SU-DHL-6 (cell line): ENCODE data around the gene HEXD.
A peak's percentile ranks its signal among the peaks of the same experiment; 100 is the strongest.

ENCODE experiments used
- H2AFZ ChIP-seq: fragments of 200-600 bp; sonication (generic); 2 replicates; pipeline ENCODE4 v1.6.1; 2014; ENCODE audit warnings: low read depth, mild to moderate bottlenecking, moderate library complexity, mixed read lengths, antibody characterized with exemption, low read length; ENCODE audit not compliant: severe bottlenecking
- H3F3A ChIP-seq: fragments of 200-600 bp; shearing (Covaris generic); 2 replicates; pipeline ENCODE4 v1.6.0; 2016; ENCODE audit warnings: antibody characterized with exemption, mild to moderate bottlenecking; ENCODE audit not compliant: insufficient read depth
- H3K27ac ChIP-seq: fragments of 200-600 bp; sonication (generic); 2 replicates; pipeline ENCODE4 v1.5.1; 2016; ENCODE audit warnings: low read depth, mild to moderate bottlenecking, low read length, moderate library complexity, mixed read lengths
- H3K27me3 ChIP-seq: fragments of 200-600 bp; sonication (generic), shearing (Covaris generic); 2 replicates; pipeline ENCODE4 v1.6.0; 2014; ENCODE audit warnings: mild to moderate bottlenecking, low read length
- H3K36me3 ChIP-seq: fragments of 200-600 bp; sonication (generic); 2 replicates; pipeline ENCODE4 v1.6.1; 2014; ENCODE audit warnings: mild to moderate bottlenecking, low read length, mixed read lengths
- H3K4me2 ChIP-seq: fragments of 300-600, 200-600 bp; shearing (Covaris generic), sonication (generic); 2 replicates; pipeline ENCODE4 v1.6.0; 2014; ENCODE audit warnings: low read length, low read depth, mild to moderate bottlenecking; ENCODE audit not compliant: poor library complexity, severe bottlenecking
- H3K4me3 ChIP-seq: fragments of 200-600 bp; sonication (generic); 2 replicates; pipeline ENCODE4 v1.5.1; 2014; ENCODE audit warnings: antibody characterized with exemption, low read length, mild to moderate bottlenecking, mixed read lengths; ENCODE audit not compliant: insufficient read depth, poor library complexity, severe bottlenecking
- H3K79me2 ChIP-seq: fragments of 200-600 bp; sonication (generic); 2 replicates; pipeline ENCODE4 v1.6.1; 2014; ENCODE audit warnings: mild to moderate bottlenecking, low read length, moderate library complexity; ENCODE audit not compliant: insufficient read depth
- H3K9ac ChIP-seq: fragments of 200-600 bp; sonication (generic); 2 replicates; pipeline ENCODE4 v1.7.0; 2014; ENCODE audit warnings: mild to moderate bottlenecking, low read length
- H3K9me2 ChIP-seq: fragments of 200-600 bp; sonication (generic); replicated peaks from 2 replicates; pipeline ENCODE4 v1.6.1; 2014; ENCODE audit warnings: low read length; ENCODE audit not compliant: insufficient read depth
- H3K9me3 ChIP-seq: fragments of 200-600 bp; sonication (generic); 2 replicates; pipeline ENCODE4 v1.6.1; 2014; ENCODE audit warnings: low read length, mixed read lengths; ENCODE audit not compliant: insufficient read depth
- H4K20me1 ChIP-seq: fragments of 200-600 bp; sonication (generic); 2 replicates; pipeline ENCODE4 v1.6.1; 2014; ENCODE audit warnings: low read depth, mild to moderate bottlenecking, antibody characterized with exemption, low read length, moderate library complexity, mixed read lengths
- CTCF ChIP-seq: fragments of 200-600 bp; sonication (generic); IDR thresholded peaks from one replicate; pipeline ENCODE4 v1.5.1; 2017; ENCODE audit warnings: antibody characterized with exemption, mild to moderate bottlenecking, low read length, moderate library complexity; ENCODE audit not compliant: insufficient read depth, poor library complexity, severe bottlenecking
- EZH2phosphoT487 ChIP-seq: fragments of 200-600 bp; sonication (generic), shearing (Covaris generic); conservative IDR thresholded peaks from 2 replicates; pipeline ENCODE4 v1.6.1; 2018; ENCODE audit warnings: mild to moderate bottlenecking, antibody characterized with exemption, low read length, moderate library complexity, mixed read lengths

Gene HEXD

GRCh38 chr17:82418001-82418986, at the start of gene HEXD, which contains the start of gene OGFOD3:
TSS of gene HEXD (plus strand) at chr17:82418347. CDS start at chr17:82419800, 1,453 bp downstream.
TSS of gene OGFOD3 (minus strand) at chr17:82418586. CDS start at chr17:82418485, 101 bp downstream.
- Histone ChIP-seq H3K36me3 (no peaks in the 10 kb centered on the region), H3K79me2 (no peaks in the 10 kb centered on the region), H3K9me3 (no peaks in the 10 kb centered on the region), H3K27ac (peak within 1 kb of the TSS; percentile 72), H3K4me3 (peak within 1 kb of the TSS; percentile 87), H3K9me2 (no peaks in the 10 kb centered on the region), H4K20me1 (no peaks in the 10 kb centered on the region; the same call in 1 of the 2 replicates), H2AFZ (peak within 1 kb of the TSS; percentile 78), H3K27me3 (no peaks in the 10 kb centered on the region), H3K4me2 (peak within 1 kb of the TSS; percentile 75), H3K9ac (peak within 1 kb of the TSS; percentile 71), H3F3A (no peaks in the 10 kb centered on the region)
- TF ChIP-seq EZH2phosphoT487 (no peak), CTCF (no peak)

GRCh38 chr17:82369211-82369610, 48.9 kb upstream of the HEXD start:
- no peak overlapping the region for H3K9ac ChIP-seq
- no peak overlapping the region for H3K27ac ChIP-seq
- H3K27me3 ChIP-seq, result no peaks in the 10 kb centered on the region
- no peaks in the 10 kb centered on the region for H3K9me3 ChIP-seq
- no peak overlapping the region for H2AFZ ChIP-seq
- H3K4me2 ChIP-seq, result no peak overlapping the region
- no peak for TF ChIP-seq CTCF
- no peak for TF ChIP-seq EZH2phosphoT487
- H3K9me2 ChIP-seq, result no peaks in the 10 kb centered on the region
- H3K79me2 ChIP-seq, result no peaks in the 10 kb centered on the region
- peaks cover 7% of the 10 kb centered on the region; the same call in 1 of the 2 replicates for H3F3A ChIP-seq
- H3K4me3 ChIP-seq, result no peak overlapping the region
- no peaks in the 10 kb centered on the region for H4K20me1 ChIP-seq
- H3K36me3 ChIP-seq, result no peaks in the 10 kb centered on the region

- Histone ChIP-seq H3K27ac (no peak overlapping the region), H3K36me3 (no peaks in the 10 kb centered on the region), H2AFZ (peak overlapping the region; percentile 68), H3K79me2 (no peaks in the 10 kb centered on the region), H3K27me3 (no peaks in the 10 kb centered on the region), H3K9me3 (no peaks in the 10 kb centered on the region), H3F3A (peaks cover 7% of the 10 kb centered on the region; the same call in 1 of the 2 replicates), H3K4me2 (peak overlapping the region; percentile 36), H3K9me2 (no peaks in the 10 kb centered on the region), H3K9ac (no peak overlapping the region), H3K4me3 (no peak overlapping the region), H4K20me1 (no peaks in the 10 kb centered on the region)
- TF ChIP-seq EZH2phosphoT487, result no peak
These were observed 47.4 kb upstream of the HEXD start for GRCh38 chr17:82370471-82371332.
